Peyer's patch (tissue), 4 donors: ENCODE results near the gene NIN. TPM values are rescaled to one million over a fixed set of nuclear protein-coding genes. Genes with fewer than 3 reads are reported as not detected.
A peak's percentile ranks its signal among the peaks of the same experiment; 100 is the strongest.

Experiments
- DNase-seq, 3 donors: peaks; one replicate each; pipeline ENCODE4 v3.0.0-alpha.2; 2017 to 2019
- H3K27ac ChIP-seq, 4 donors: fragments of 200-600 bp; sonication (generic); one replicate each; pipeline ENCODE4 v1.5.1; 2016 to 2019
- H3K27me3 ChIP-seq, 2 donors: fragments of 200-600 bp; sonication (generic); one replicate each; pipeline ENCODE4 v1.5.1; 2019
- H3K36me3 ChIP-seq, 3 donors: fragments of 200-600 bp; sonication (generic); one replicate each; pipeline ENCODE4 v1.5.1; 2016 to 2019
- H3K4me1 ChIP-seq, 4 donors: fragments of 200-600 bp; sonication (generic); one replicate each; pipeline ENCODE4 v1.5.1; 2016 to 2019
- H3K4me3 ChIP-seq, 4 donors: fragments of 200-600 bp; sonication (generic); 1 replicate in 3 of 4; 2 replicates in 1 of 4; pipeline ENCODE4 v1.5.1; 2016 to 2019; ENCODE audit warnings: mild to moderate bottlenecking in 1 of 4
- H3K9me3 ChIP-seq, 4 donors: fragments of 200-600 bp; sonication (generic); one replicate each; pipeline ENCODE4 v1.5.1; 2016 to 2019; ENCODE audit warnings: mild to moderate bottlenecking in 1 of 4
- POLR2A ChIP-seq, 2 donors: fragments of 450-650 bp; IDR thresholded peaks; one replicate each; pipeline ENCODE4 v1.5.1; 2017; ENCODE audit warnings: antibody characterized with exemption in 2 of 2, mild to moderate bottlenecking in 2 of 2, moderate library complexity in 2 of 2
- total RNA-seq, 4 donors: library from RNA; depleted of rRNA; stranded (reverse); fragments of >200 nt; gene quantifications; one replicate each; pipeline ENCODE4 v1.1.0, GENCODE V29; 2016
- TF ChIP-seq, protein P1 (sequence below), 6 experiments: fragments of 450-650 bp in 4 of 6; fragments of 200-600 bp in 2 of 6; sonication (generic) in 1 of 6; IDR thresholded peaks; one replicate each; pipeline ENCODE4 v1.5.1; 2017 to 2019; ENCODE audit warnings: antibody characterized with exemption in 6 of 6, mild to moderate bottlenecking in 3 of 6, moderate library complexity in 1 of 6

Gene NIN
- total RNA-seq, 4 donors from 2014 or later = 13.8 to 151 (median 21.5) TPM

GRCh38 chr14:50860478-50861086, 29.6 kb upstream of the NIN start:
- Histone ChIP-seq H3K4me3 (peak overlapping the region; percentile 38 to 49 (median 46)), H3K27ac (peak overlapping the region in 3 of 4 donors; percentile 44 to 70 (median 50)), H3K9me3 (no peaks in the 10 kb centered on the region), H3K36me3 (no peaks in the 10 kb centered on the region), H3K4me1 (peaks cover 0 to 8% (median 4%) of the 10 kb centered on the region in 4 donors), H3K27me3 (no peaks in the 10 kb centered on the region)
- DNase-seq = peak; percentile 76 to 96 (median 93)
- TF ChIP-seq, protein P1, sequence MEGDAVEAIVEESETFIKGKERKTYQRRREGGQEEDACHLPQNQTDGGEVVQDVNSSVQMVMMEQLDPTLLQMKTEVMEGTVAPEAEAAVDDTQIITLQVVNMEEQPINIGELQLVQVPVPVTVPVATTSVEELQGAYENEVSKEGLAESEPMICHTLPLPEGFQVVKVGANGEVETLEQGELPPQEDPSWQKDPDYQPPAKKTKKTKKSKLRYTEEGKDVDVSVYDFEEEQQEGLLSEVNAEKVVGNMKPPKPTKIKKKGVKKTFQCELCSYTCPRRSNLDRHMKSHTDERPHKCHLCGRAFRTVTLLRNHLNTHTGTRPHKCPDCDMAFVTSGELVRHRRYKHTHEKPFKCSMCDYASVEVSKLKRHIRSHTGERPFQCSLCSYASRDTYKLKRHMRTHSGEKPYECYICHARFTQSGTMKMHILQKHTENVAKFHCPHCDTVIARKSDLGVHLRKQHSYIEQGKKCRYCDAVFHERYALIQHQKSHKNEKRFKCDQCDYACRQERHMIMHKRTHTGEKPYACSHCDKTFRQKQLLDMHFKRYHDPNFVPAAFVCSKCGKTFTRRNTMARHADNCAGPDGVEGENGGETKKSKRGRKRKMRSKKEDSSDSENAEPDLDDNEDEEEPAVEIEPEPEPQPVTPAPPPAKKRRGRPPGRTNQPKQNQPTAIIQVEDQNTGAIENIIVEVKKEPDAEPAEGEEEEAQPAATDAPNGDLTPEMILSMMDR (IDR thresholded peaks at IDR 0.05) = peak; percentile 61 to 82 (median 68)
- no peak for TF ChIP-seq POLR2A (IDR thresholded peaks at IDR 0.05)

DNA sequence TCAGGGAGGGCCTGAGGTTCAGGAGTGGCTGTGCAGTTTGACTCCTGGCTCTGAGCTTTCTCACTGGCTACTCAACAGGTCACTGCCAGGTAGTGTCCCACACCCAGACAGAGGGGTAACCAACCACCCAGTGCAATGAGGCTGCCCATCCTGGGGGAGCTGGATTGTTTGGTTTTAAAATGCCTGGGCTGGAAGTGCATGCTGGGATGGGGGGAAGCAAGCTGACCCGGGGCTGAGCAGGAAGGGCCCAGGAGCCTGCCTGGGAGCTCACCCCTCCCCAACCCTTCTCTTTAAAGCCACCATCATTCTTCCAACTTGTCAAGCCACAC, 28.3 kb upstream of the NIN start:
- H3K27ac ChIP-seq = peak overlapping the region in 2 of 4 donors; percentile 50 to 51
- peak overlapping the region; percentile 38 to 49 (median 46) for H3K4me3 ChIP-seq

GRCh38 chr14:50856660-50857059, 25.7 kb upstream of the NIN start:
- Histone ChIP-seq H3K4me3 (no peak overlapping the region), H3K36me3 (no peaks in the 10 kb centered on the region), H3K27ac (no peak overlapping the region), H3K9me3 (no peaks in the 10 kb centered on the region), H3K27me3 (no peaks in the 10 kb centered on the region), H3K4me1 (peaks cover 0 to 8% (median 4%) of the 10 kb centered on the region in 4 donors)
- TF ChIP-seq, protein P1 (IDR thresholded peaks at IDR 0.05) = no peak
- no peak for TF ChIP-seq POLR2A (IDR thresholded peaks at IDR 0.05)
- no peak for DNase-seq

More for the DNA sequence above, 28.3 kb upstream of the NIN start:
- no peaks in the 10 kb centered on the region for H3K9me3 ChIP-seq
- no peak for DNase-seq
- TF ChIP-seq, protein P1 (IDR thresholded peaks at IDR 0.05) = no peak
- no peak for TF ChIP-seq POLR2A (IDR thresholded peaks at IDR 0.05)
- H3K36me3 ChIP-seq = no peaks in the 10 kb centered on the region
- peaks cover 0 to 8% (median 4%) of the 10 kb centered on the region in 4 donors for H3K4me1 ChIP-seq
- no peaks in the 10 kb centered on the region for H3K27me3 ChIP-seq

GRCh38 chr14:50855558-50855957, 24.6 kb upstream of the NIN start:
- no peaks in the 10 kb centered on the region for H3K9me3 ChIP-seq
- peaks cover 0 to 8% (median 4%) of the 10 kb centered on the region in 4 donors for H3K4me1 ChIP-seq
- no peak overlapping the region for H3K4me3 ChIP-seq
- no peak for TF ChIP-seq POLR2A (IDR thresholded peaks at IDR 0.05)
- TF ChIP-seq, protein P1 (IDR thresholded peaks at IDR 0.05) = no peak
- H3K36me3 ChIP-seq = no peaks in the 10 kb centered on the region
- H3K27me3 ChIP-seq = no peaks in the 10 kb centered on the region
- H3K27ac ChIP-seq = no peak overlapping the region
- no peak for DNase-seq

DNA sequence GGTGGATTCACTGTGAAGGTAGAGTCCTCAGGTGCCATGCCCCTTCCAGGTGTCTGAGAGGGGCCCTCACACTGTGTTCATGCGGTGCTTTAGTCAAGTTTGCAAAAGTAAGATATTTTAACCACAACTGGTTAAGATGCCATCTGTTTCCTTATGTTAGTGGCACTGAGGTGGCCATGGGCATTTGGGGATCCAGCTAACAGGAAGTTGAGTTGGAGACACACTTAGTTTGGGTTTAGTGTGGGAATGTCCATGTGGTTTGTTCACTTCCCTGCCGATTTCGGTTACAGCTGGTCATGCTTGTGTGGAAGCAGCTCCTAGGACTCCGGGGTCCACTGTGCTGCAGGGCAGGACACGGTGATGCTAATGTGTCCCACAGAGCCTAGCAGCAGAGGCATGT, 23.6 kb upstream of the NIN start:
- Histone ChIP-seq H3K27ac (no peak overlapping the region), H3K9me3 (no peaks in the 10 kb centered on the region), H3K4me1 (peaks cover 0 to 5% (median 3%) of the 10 kb centered on the region in 4 donors), H3K36me3 (no peaks in the 10 kb centered on the region), H3K27me3 (no peaks in the 10 kb centered on the region), H3K4me3 (no peak overlapping the region)
- no peak for DNase-seq
- TF ChIP-seq, protein P1 (IDR thresholded peaks at IDR 0.05) = no peak
- TF ChIP-seq POLR2A (IDR thresholded peaks at IDR 0.05) = no peak
